C4-2B (cell line): ENCODE results near the gene ARHGAP4.

Source experiments
- H3K27ac ChIP-seq: fragments of 450-650 bp; 2 replicates; pipeline ENCODE4 v1.5.1; 2017
- CTCF ChIP-seq: fragments of 450-650 bp; conservative IDR thresholded peaks from 2 replicates; pipeline ENCODE4 v1.5.1; 2017; ENCODE audit warnings: mild to moderate bottlenecking
- ZFX ChIP-seq: fragments of 450-650 bp; IDR thresholded peaks from 2 replicates; pipeline ENCODE4 v1.6.1; 2017

Gene ARHGAP4

DNA sequence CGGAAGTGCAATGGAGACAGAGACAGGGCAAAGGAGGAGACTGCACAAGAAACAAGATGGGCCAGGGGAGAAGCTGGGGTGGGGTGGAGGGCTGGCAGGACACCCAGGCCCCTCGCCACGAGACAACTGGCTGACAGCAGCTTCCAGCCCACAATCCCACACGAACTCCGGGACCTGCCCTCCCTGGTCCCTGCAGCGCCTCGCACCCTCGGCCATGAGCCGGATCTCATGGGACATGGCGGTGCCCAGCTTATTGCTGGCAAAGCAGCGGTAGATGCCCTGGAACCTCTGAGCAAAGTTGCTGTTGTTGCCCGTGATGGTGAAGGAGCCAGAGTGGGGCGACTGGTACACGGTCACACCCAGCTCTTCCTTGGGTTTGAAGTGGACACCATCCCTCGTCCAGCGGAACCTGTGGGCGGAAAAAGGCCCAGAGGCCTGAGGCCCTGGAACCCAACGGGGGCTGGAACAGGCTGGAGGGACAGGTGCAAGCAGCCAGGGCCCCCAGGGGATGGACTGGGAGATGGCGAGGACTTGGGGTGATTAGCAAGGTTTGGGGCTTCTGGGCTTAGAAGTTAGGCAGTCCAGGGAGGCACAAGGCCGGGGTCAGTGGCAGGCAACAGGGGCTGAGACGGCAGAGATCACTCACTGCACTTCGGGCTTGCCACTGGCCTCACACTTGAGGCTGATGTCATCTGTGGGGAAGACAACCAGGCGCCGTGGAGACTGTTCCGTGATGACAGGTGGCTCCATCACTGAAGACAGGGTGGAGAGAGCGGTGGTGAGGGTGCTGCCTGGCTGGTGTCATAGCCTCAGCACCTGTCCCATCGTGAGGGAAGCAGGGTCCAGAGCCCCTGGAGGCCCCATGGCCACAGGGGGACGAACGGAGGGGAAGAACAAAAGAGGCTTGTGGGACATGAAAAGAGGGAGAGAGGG, 53.9 kb downstream of the ARHGAP4 start:
- TF ChIP-seq ZFX (no peak), CTCF (no peak)
- no peak overlapping the region for H3K27ac ChIP-seq

DNA sequence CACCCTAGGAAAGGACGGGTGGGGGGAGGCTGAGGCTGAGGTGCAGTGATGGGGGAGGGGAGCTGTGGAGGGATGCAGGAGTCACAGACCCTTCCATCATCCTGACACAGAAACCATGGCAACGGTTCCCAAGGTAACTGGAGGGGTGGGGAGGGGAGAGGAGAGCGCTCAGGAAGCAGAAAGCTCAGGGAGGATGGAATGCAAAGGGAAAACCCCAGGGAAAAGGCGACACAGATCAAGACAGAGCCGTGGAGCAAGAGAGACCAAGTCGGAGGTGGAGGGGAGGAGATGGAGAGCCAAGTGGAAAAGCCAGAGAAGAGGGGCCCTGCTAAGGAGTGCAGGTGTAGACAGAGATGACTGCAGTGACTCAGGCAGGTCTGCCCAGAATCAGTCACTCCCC, 54.6 kb downstream of the ARHGAP4 start:
- no peak overlapping the region for H3K27ac ChIP-seq

DNA sequence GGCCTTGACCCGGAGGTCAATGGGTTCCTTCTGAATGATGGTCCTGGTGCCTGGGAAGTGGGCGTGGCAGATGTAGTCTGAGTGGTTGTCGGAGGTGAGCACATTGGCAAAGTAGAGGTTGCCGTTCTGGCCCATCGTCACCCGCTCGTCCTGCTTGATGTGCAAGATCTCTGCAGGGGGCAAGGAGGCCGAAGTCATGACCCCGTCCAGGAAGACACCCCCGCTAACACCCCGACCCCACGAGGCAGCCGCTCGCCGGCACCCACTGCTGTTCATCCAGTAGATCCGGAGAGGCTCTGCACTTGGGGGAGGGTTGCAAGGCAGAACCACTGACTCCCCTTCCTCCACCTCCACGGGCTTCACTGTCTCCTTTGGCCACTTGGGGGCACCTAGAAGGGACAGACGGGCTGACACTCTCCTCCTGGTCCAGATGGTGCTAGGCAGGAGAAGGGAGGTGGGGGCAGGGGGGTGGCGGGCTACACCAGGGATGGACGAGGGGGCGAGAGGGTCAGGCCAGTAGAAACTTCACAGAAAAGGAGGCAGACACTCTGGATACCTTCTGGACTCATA, 55.2 kb downstream of the ARHGAP4 start:
- H3K27ac ChIP-seq, result no peak overlapping the region
- no peak; the same call in 1 of the 2 replicates for TF ChIP-seq CTCF
- no peak for TF ChIP-seq ZFX

More for the DNA sequence above, 54.6 kb downstream of the ARHGAP4 start:
- no peak for TF ChIP-seq CTCF
- no peak for TF ChIP-seq ZFX

GRCh38 chrX:153870288-153870690, 55.8 kb downstream of the ARHGAP4 start:
- TF ChIP-seq CTCF, result no peak
- no peak for TF ChIP-seq ZFX
- H3K27ac ChIP-seq, result no peak overlapping the region

GRCh38 chrX:153869473-153870287, 56.4 kb downstream of the ARHGAP4 start:
- TF ChIP-seq CTCF (no peak), ZFX (no peak)
- H3K27ac ChIP-seq, result no peak overlapping the region

DNA sequence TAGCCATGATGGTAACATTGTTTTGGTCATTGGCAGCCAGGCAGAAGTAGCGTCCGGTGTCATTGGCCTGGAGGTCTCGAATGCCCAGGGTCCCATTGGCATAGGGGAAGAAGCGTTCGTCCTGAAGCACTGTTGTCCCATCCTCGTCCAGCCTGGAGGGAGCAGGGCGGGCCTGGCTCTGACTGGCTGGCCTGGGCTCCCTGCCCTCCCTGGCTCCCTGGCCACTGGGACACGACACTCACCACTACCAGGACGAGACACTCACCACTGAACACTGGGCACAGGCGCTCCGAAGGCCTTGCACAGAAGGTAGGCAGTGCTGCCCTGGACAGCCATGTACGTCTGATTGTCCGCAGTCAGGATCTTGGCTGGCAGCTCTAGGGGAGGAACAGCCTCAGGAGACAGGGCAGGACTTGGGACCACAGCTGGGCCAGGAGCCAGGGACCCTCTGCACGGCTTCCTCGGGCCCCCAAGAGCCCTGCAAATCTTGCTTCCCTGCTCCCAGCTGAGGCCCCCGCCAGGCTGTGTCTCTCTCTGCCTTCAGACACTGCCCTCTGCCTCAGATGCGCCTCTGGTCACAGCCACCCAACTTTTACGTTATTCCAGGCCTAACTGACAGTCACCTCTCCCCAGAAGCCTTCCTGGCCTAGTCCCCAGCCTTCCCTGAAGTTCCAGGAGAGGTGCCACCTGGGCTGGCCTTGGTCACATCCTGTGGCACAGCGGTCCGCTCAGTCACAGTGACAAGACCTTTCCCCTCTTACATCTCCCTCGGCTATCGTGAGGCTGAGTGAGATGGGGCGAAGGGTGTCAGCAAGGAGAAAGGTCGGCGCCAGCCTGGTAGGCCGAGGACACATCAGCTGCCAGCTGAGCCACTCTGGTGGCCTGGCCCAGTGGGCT, 57.2 kb downstream of the ARHGAP4 start:
- H3K27ac ChIP-seq, result no peak overlapping the region
- TF ChIP-seq ZFX (no peak), CTCF (no peak)
